Aortic smooth muscle cell (primary cell): ENCODE measurements around the gene R3HCC1L. TPM values are rescaled to one million over a fixed set of nuclear protein-coding genes. Genes with fewer than 3 reads are reported as not detected.

Experiments
- total RNA-seq: library from RNA; depleted of rRNA; stranded (reverse); fragments of >200 nt; gene quantifications from 2 replicates; pipeline ENCODE4 v1.2.3, GENCODE V29; 2014

R3HCC1L gene
- 11.1 and 12.6 TPM in 2 replicates for total RNA-seq

GRCh38 chr10:98134431-98135221, at the start of gene R3HCC1L:
TSS of gene R3HCC1L (plus strand) at chr10:98134657. CDS start at chr10:98208115, 73,458 bp downstream.

GRCh38 chr10:98267894-98268693, 133.6 kb downstream of the R3HCC1L start, which contains the start of gene LOXL4:
TSS of gene LOXL4 (minus strand) at chr10:98268194. CDS start at chr10:98263019, 5,175 bp downstream.

Other genes with a start within 250 kb of the R3HCC1L start
- not detected in 2 replicates for gene CRTAC1, start 104.0 kb upstream of the R3HCC1L start, total RNA-seq
- gene LOXL4, start 133.5 kb downstream of the R3HCC1L start, total RNA-seq = 74.9 and 82.6 TPM in 2 replicates